Measurements from ENCODE around the gene SYK.

Gene SYK

DNA sequence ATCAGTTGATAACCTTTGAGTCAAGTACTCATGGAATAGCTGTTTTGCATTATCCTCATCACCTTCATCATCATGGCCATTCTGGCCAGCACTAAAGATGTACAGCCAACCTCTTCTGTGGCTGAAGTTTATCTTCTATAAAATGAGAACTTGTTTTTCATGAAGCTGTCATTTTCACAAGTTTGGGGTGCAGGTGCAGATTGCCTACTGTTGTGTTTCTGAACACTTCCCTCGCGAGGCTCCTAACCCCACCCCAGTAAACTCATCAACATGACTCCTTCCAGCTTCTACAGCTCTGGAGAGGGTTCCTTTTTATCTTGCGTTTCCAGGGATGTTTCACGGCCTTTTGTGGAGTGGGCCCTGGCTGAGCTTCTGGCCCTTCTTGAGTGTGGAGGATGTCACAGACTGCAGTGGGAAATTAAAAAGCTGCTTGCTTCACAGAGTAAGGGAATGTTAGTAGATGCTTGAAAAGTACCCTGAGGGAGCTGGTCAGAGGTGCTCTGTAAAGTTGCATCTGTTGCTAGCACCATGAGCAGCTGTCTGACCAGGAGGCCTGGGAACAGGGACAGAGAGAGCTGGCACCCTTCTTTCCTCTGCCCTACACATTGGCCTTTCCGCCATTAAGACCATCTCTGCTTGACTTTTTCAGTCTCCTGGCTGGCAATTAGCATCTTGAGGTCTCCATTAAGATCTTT lies 24.9 kb downstream of the SYK start:
- DNase-seq = no peak

DNA sequence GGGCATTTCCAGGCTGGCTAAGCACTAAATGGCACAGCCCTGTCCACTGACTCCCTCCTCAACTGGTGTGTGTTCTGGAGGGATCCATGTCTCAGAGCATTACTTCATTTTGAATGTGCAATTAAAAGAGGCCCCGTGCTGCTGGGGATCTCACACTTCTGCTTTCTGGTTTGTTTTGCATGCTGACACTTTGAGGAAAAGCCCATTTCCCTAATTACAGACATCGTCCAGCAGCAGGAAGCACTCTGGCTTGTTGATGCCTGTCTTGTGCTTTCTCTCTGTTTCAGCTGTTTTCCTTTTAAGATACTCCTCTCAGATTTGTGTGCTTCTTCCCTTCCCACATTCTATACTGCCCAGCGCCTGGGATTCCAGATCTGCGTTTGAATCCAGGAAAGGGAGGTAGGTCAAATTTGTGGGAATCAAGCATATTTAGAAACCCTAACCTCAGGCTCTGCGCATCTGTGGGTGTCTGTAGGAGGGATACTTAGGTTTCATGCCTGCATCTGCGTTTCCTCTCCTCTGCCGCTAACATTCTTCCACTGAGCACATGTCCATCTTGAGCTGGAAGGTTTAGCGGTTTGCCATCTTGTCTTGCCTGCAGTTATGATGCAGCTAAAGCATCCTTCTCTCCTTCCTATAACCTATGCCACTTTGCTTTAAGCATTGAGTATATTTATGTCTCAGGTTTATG lies 25.7 kb downstream of the SYK start:
- DNase-seq = no peak

DNA sequence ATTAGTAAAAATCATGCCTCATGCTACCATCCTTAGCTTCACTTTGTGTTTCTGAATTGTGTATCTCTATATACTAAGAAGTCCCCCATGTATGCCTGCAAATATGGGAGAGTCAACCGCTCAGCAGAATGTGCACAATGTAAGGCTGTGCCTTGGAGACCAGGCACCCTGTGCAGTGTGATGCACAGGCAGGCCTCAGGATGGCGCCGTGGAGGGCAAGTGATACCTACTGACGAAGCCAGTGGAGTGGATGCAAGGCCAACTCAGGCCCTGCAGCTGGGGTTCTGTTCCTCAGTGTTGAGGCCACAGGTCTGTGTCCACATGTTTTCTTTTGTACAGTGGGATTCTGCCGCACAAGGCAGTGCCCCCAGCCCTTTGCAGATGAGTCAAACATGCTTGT lies 28.4 kb downstream of the SYK start:
- DNase-seq = no peak

DNA sequence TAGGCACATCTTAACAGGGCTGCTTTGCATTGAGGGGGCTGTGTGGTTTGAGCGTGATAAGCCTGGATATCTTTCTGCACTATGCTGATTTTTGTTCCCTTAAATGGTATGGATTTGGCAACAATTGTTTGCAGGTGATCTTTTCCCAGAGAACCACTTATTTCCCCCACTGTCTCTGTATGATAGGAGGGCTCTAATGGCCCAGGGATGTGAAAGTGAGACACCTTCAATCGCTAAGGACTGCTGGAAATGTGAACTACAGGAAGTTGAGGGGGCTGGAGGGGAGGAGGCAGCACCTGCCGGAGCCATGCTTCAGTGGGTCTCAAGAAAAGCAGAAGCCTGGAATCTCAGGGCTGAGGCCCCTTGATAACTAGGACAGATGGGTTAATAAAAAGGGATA lies 29.4 kb downstream of the SYK start:
- no peak for DNase-seq

DNA sequence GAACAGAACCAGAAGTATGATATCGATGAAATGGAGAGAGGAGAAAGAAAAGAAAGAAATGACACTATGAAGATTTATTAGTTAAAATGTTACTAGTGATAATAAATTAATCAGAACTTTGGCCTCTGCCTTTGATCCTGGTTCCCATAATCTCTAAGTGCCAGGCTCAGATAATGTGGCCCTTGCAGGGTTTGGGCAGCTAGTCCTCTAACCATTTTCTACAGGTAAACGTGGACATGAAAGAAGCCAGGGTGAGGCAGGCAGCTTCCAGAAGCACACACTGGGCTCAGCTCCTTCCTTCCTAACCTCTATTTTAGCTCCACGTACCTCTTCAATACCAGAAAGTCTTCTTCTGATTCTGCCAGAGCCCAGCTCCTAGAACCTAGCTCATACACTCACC lies 30.6 kb downstream of the SYK start:
- DNase-seq = no peak

DNA sequence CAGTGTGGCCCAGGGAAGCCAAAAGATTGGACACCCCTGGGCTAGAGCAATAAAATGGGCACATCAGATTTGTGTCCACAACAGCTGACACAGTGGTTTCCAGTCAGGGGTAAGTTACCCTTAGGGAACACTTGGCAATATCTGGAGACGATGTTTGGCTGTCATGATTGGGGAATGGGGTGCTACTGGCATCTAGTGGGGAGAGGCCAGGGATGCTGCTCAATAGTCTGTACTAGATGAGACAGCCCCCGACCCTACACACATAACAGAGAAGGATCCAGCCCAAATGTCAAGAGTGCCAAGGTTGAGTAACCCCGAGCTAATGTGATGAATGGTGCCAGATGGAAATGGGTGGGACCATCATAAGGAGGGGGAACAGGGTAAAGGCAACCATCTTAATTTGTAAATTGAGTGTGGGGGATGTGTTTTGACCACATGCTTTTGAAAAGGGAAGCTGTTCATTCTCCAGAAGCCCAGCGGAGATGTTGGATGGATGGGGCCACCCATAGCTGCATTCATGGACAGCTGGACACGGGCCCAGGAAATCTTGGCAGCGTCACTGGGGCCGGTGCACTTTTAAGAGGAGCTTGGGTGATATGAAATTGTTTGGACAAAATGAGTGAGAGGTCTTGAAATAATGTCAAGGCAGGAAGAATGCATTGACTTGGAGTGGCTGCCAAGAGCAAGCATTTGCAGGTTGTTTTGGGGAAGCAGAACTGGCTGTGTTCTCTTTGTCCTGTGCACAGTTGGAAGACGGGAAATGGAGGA lies 33.4 kb downstream of the SYK start:
- no peak for DNase-seq

DNA sequence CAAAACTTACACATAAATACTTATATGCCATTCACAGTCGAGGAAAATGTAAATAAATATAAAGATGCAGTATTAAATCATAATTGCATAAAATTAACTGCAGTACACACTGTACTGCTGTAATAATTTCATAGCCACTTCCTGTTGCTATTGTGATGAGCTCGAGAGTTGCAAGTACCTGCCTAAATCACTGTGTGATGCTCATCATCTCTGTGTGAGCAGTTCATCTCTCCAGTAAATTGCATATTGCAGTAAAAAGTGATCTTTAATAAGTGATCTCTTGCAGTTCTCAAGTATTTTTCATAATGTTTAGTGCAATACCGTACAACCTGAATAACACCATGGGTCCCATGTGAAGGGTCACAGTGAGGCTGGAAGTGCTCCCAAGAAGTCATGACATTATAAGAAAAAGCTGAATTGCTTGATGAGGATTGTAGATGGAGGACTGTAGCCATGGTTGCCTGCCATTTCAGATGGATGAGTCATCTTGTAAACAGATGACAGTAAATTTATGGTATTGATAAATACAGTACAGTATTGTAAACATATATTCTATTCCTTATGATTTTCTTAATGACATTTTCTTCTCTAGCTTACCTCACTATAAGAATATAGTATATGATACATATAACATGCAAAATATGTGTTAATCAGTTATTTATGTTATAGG lies 34.9 kb downstream of the SYK start:
- DNase-seq = no peak

DNA sequence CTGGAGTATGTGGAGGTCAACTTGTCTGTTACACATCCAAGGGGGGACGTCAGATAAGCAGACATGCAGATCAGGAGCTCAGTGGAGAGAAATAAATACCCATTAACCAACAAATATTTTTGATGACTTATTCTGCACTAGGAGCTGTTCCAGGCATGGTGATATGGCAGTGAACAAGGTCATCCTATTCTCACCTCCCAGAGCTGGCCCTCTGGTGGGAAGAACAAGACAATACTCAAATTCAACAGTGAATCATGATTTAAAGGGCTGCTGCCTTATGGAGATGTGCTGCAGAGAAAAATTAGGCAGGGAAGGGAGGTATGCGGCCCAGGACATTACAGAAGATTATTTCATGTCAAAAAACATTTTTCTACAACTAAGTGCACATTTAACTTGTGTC lies 36.5 kb downstream of the SYK start:
- no peak for DNase-seq

DNA sequence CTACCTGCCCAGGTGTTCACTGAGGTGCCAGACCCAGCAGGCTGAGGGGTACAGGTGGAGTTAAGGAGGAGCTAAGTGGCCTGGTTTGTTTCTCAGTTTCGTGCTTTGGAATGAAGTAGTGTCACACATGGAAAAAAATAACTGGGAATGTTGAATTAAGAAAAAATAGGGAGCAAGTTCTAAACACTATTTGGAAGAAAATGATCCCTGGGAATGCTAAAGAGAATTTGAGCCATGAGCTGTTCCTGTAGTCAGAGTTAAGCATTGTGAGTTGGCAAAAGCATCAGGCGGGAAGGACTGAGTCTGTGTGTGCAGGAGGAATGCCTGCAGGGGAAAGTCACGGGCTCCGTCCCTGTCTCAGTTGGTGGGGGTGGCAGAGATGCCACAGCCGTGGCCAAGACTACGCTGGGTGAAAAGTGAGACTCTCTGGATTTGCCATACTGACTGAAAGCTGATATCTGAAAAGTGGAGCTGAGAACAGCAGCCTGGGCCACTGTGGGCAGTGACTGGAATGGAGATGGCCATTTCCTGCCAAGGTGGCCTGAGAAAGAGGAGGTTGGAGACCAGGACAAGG lies 37.0 kb downstream of the SYK start:
- DNase-seq = no peak

DNA sequence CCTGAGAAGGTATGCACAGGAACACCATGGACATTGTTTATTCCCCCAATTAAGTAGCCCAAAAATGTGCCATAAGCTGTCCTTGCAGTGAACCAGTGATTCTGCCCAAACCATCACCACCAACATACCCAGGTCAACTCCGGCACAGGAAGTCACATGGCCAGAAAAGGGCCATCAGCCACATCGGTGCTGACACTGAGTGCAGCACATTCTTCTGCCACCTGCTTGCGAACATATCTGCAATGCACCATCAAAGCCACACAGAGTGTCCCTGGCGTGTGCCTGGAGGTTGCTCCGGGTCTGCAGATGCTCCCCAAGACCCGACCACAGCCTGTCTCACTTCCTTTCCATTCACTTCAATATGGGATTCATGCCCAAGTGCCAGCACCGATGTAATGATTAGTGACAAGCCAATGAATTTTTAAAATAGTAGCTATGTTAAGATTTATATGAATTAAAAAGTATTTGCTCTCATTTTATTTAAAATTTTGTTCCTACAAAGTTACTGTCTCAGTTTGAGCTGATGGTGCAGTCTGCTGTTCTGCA lies 37.6 kb downstream of the SYK start:
- DNase-seq = no peak

DNA sequence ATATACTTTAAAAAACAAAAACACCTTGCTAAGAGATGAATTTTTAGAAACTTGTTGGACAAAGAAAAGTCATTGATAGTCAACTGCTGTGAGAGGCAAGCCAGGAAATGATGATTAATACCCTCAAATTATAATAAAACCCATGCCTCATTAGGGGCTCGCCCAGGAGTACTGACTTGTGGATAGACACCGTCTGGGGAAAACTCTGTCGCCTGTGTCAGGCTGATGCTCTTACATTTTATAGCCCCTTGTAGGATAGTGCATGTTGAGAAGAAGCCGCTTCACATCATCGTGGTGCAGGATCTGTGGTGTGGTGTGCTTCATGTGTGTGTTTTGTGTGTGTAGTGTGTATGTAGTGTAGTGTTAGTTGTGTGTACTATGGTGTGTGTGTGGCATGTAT lies 39.1 kb downstream of the SYK start:
- DNase-seq = no peak

DNA sequence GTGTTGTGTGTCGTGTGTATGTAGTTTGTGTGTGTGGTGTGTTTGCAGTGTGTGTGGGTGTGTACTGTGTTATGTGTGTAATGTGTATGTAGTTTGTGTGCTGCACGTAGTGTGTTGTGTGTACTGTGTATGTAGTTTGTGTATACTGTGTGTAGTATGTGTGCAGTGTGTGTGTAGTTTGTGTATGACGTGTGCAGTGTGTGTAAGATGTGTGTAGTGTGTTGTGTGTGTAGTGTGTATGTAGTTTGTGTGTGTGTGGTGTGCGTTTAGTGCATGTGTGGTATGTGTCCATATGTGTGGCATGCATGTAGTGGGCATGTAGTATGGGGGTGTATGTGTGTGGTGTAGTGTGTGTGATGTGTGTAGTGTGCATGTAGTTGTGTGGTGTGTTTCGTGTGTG lies 39.6 kb downstream of the SYK start:
- DNase-seq = no peak

DNA sequence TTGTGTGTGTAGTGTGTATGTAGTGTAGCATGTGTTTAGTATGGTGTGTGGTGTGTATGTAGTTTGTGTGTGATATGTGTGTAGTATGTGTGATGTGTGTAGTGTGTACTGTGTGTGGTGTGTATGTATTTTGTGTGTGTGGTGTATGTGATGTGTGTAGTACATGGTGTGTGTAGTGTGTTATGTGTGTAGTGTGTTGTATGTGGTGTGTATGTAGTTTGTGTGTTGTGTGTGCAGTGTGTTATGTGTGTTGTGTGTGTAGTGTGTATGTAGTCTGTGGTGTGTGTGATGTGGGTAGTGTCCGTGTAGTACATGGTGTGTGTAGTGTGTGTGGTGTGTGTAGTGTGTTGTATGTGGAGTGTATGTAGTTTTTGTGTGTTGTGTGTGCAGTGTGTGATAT lies 40.0 kb downstream of the SYK start:
- no peak for DNase-seq

DNA sequence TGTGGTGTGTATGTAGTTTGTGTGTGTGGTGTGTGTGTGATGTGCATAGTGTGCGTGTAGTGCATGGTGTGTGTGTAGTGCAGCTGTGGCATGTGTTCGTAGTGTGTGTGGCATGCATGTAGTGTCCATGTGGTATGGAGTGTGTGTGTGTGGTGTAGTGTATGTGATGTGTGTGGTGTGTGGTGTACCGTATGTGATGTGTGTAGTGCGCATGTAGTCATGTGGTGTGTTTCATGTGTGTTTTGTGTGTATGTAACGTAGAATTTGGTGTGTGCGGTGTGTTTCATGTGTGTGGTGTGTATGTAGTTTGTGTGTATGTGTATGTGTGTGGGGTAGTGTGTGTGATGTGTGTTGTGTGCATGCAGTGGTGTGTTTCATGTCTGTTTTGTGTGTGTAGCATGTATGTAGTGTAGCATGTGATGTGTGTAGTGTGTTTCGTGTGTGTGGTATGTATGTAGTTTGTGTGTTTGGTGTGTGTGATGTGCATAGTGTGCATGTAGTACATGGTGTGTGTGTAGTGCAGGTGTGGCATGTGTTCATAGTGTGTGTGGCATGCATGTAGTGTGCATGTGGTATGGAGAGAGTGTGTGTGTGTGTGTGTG lies 40.7 kb downstream of the SYK start:
- no peak for DNase-seq

DNA sequence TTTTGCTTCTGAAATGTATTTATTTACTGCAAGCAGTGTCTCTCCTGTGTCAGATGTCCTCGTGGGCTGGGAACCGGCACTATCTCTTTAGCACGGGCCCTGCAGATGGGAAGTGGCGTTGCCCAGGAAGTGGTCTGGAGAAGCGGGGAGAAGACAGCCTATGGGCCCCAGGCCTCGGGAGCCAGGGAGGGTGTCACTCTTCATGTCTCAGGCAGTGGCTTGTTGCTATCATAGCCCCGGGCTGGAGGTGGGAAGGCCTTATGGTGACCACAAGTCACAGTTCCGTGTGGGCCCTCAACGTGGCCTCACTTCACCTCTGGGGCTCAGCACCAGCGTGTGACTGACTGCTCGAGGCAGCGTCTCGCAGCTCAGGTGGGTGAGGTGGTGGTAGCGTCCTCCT lies 41.4 kb downstream of the SYK start:
- no peak for DNase-seq

DNA sequence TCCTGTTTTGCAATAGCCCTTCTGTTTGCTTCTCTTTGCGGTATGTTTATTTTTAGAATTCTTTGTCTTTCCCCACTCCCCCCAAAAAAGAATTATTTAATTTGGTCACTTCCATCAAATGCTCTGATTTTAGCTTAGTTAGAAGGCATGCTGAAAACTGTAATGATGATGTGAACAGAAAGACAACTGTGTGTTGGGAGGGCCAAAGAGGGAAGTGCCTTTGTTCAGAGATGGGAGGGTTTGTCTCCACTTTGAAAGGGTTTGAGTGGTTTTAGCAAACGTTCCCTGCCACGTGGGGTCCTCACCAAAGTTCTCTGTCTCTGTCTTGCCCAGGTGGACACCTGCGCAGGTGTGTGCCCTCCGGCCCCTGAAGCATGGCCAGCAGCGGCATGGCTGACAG lies 41.9 kb downstream of the SYK start:
- no peak for DNase-seq

DNA sequence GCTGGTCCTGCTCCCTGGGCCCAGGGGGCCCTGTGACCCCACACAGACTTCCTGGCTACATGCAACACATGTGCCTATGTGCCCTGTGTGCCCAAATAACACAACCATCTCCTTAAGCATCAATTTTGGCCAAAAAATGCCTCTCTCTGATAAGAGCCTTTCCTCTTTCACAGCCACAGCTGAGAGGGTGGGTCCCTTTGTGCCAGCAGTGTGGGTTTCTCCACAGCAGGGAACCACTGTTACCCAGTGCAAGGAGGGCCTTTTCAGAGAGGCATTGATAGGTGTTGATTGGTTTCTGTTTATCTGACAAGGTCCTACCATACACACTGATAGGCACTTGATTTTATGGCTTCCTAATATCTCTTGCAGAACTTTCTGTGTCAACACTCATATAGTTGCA lies 42.7 kb downstream of the SYK start:
- DNase-seq = no peak

DNA sequence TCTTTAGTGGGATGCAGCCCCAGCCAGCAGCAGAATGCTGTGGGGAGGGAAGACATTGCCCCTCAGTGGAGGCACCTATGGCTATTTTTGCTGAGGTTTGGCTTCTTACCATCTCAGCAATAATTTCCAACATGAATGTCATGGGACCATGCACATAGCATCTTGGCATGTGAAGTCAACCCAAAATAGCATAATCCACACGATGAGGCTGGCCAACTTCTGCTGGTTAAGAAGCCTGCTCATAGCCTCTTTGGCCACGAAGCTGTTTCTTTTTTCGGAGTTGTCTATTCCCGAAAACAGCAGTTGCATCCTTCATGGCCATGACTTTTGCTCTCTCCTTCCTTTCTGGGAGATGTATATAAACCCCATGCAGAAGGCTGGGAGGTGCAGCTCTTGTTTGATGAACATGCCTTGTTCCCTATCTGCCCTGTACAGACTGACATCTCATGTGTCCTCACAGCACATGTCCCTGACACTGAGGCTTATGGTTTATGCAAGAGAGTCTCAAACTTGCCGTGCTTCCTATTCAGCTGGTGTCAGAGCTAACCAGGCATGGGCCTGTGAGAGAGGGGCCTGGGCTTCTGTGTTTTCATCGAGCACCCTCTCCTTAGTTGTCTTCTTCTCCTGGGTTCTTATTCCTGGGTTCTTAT lies 45.3 kb downstream of the SYK start:
- DNase-seq = no peak

DNA sequence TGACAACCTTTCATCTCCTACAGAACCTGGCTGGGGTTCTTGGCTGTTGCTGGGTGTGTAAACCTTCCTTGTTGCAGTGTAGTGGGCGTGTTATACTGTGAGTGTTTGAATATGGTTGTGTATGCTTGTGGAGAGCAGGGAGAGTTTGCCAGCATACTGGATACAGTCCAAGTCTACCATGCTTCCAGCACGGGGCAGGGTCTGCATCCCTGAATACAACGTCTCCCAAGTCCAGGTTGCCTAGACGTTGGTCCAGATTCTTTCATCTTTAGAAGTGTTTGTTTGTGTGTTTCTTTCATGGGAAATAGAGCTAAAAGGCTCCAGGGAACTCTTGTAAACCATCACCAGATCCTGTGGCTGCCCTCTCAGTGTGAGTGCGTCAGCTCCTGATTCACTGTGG lies 46.4 kb downstream of the SYK start:
- no peak for DNase-seq

DNA sequence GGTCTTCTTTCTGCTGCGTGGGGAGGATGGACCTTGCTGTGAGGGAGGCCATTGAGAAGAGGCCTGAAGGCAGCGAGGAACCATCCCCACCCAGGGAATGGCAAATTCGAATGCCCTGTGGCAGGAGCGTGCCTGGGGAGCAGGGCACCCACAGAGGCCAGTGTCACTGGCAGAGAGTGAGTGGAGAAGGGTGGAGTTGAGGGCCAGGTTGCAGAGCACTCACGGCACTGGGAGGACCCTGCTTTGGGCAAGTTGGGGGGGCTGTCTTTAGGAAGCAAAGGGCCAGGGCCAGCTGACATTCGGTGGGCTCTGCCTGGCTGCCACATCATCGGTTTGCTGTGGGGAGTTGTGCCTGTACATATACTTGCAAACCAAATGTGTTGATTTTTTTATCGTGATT lies 47.2 kb downstream of the SYK start:
- DNase-seq = no peak

DNA sequence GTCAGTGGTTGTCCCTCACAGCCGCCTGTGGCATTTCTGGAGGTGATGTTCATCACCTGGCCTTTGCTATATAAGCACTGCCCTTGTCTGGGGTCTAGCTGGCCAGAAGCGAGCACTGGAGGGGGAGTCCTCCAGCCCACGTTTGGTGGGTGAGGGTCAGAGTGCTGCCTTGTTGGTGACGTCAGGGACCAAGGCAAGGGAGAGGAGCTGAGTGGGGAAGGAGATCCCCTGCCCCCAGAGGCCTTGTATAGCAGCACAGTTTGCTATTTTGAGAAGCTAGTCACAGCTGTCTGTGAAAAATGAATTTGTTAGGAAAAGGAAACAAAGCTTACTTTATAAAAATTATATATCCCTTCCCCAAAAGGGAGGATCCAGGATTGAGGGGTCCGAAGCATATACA lies 49.8 kb downstream of the SYK start:
- DNase-seq = no peak

DNA sequence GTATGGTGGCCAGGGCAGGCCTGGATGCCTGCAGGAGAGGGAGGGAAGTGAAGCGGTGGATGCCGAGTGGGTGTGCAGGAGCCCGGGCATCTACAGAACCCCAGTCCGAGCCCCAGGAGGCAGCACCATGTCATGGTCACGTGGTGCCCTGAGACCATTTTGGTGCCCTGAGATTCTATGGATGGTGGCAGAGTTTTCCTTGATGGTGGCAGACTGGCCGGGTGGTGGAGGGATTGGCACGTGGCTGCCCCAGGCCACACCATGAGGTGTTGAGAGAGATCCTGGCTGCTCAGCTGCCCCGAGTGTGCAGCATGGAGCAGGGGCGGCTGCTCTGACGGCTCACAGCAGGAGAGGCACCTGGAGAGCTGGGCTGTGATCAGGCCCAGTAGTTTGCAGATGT lies 52.3 kb downstream of the SYK start:
- no peak for DNase-seq
